GM13977 (cell line): ENCODE measurements around the gene CXorf66.
"Not testable (repeated sequence)": the region's sequence is repeated elsewhere in the genome, so short reads cannot be mapped to it uniquely, and the experiment has no call there.

Experiments used
- DNase-seq: peaks from one replicate; pipeline ENCODE4 v3.0.0; 2012; ENCODE audit warnings: low spot score
- CTCF ChIP-seq: IDR thresholded peaks from 2 replicates; pipeline ENCODE4 v1.5.1; 2012; ENCODE audit warnings: mild to moderate bottlenecking, control low read depth; ENCODE audit not compliant: insufficient read depth; ENCODE audit errors: extremely low read depth, missing control alignments
- in situ Hi-C: fragments of 300-500 bp; cut with MboI; formaldehyde crosslinking; loops from one replicate; pipeline ENCODE4 v1.12.0; 2022; ENCODE audit warnings: low sequenced_read_pairs, low pct_unique_long_range_greater_than_20kb, mixed read lengths, inconsistent platforms; ENCODE audit not compliant: unreplicated experiment

The CXorf66 gene

GRCh38 chrX:139969286-139969685 lies 4.0 kb upstream of the CXorf66 start:
- in situ Hi-C loops, result no loop called here
- no peak for TF ChIP-seq CTCF
- no peak for DNase-seq

- in situ Hi-C loops, result no loop called here
- no peak for TF ChIP-seq CTCF
- DNase-seq, result no peak
Observed at GRCh38 chrX:139967750-139968149, 2.4 kb upstream of the CXorf66 start.

GRCh38 chrX:139967300-139967699 lies 2.0 kb upstream of the CXorf66 start:
- peak; percentile 44 for TF ChIP-seq CTCF
- DNase-seq, result peak; percentile 26
- in situ Hi-C loops, result no loop called here

GRCh38 chrX:139966159-139966558 lies 838 bp upstream of the CXorf66 start:
- in situ Hi-C loops, DNase-seq: not testable (repeated sequence)
- TF ChIP-seq CTCF, result peak; percentile 48

- DNase-seq, in situ Hi-C loops: not testable (repeated sequence)
Observed at GRCh38 chrX:139961091-139961490, 4.2 kb downstream of the CXorf66 start.

GRCh38 chrX:139949703-139950102 lies 15.6 kb downstream of the CXorf66 start:
- TF ChIP-seq CTCF, result no peak
- in situ Hi-C loops, result no loop called here
- DNase-seq, result no peak

GRCh38 chrX:139945075-139945474 lies 20.2 kb downstream of the CXorf66 start:
- DNase-seq, result no peak
- in situ Hi-C loops, result no loop called here
- TF ChIP-seq CTCF, result no peak
